ENCODE measurements around the gene TRPM2. TPM values are rescaled to one million over a fixed set of nuclear protein-coding genes. Genes with fewer than 3 reads are reported as not detected.
A peak's percentile ranks its signal among the peaks of the same experiment; 100 is the strongest.

The TRPM2 gene
- total RNA-seq, 1 experiment from 2014 or later, result 0.26 TPM

- no TSS peak for BruUV-seq (replicated peaks)
- in situ Hi-C loops (cut with HindIII; ENCODE audit: low pct_unique_long_range_greater_than_20kb, low sequenced_read_pairs), result no loop called here
- POLR2A ChIA-PET, result no interaction called here
These were observed 79.7 kb downstream of the TRPM2 start for GRCh38 chr21:44432841-44433790.

More at GRCh38 chr21:44432841-44433790, 79.7 kb downstream of the TRPM2 start:
- 0 out of 2 replicates have a peak, but pooled peaks have one; percentile 37 for ATAC-seq
- Histone ChIP-seq H3K27ac (ENCODE audit: low read length) (no peak overlapping the region), H3K36me3 (ENCODE audit: control insufficient read depth, insufficient read depth, low read length) (no peaks in the 10 kb centered on the region), H3K4me1 (ENCODE audit: control insufficient read depth, insufficient read depth, low read length) (no peaks in the 10 kb centered on the region), H3K4me3 (ENCODE audit: low read depth in 2 of 2, low read length in 2 of 2) (no peak overlapping the region), H3K9me3 (ENCODE audit: control insufficient read depth, insufficient read depth, low read depth, low read length) (no peaks in the 10 kb centered on the region; the same call in 1 of the 2 replicates), H3K27me3 (ENCODE audit: control insufficient read depth, insufficient read depth, low read length) (no peaks in the 10 kb centered on the region)
- DNase-seq (ENCODE audit: low read depth, low spot score), result no peak
- intact Hi-C loops (cut with micrococcal nuclease; ENCODE audit: unreplicated experiment), result no loop called here
- TF ChIP-seq SIN3A (IDR thresholded peaks at IDR 0.05; ENCODE audit: borderline replicate concordance, insufficient read depth, low read depth, low read length) (no peak), CTCF (IDR thresholded peaks at IDR 0.05) (no peak), POLR2AphosphoS5 (IDR thresholded peaks at IDR 0.05; ENCODE audit: low read depth, low read length) (no peak), REST (IDR thresholded peaks at IDR 0.05; ENCODE audit: insufficient read depth in 1 of 2, low read depth in 2 of 2, low read length in 1 of 2) (no peak), TCF7L2 (IDR thresholded peaks at IDR 0.05; ENCODE audit: low read depth, low read length) (no peak)
- CTCF ChIA-PET, result no interaction called here
